Measurements from ENCODE around the gene TBC1D9B. TPM values are rescaled to one million over a fixed set of nuclear protein-coding genes. Genes with fewer than 3 reads are reported as not detected.

TBC1D9B gene
- polyA plus RNA-seq, 2 of the 4 experiments (the other 2 are of a cell fraction) = 37.2 to 64.7 TPM

GRCh38 chr5:179823937-179824744 is 83.6 kb downstream of the TBC1D9B start:
- FAIRE-seq = no peak
- WGBS (ENCODE audit: missing lambda C conversion rate) = 61% methylated on average over 11 of the region's 22 CpGs
- peak overlapping the region; percentile 81 for H3K4me3 ChIP-seq
- peak overlapping the region; percentile 96 for H3K4me2 ChIP-seq
- no peak for ATAC-seq
- CTCF ChIA-PET = interaction anchor here (1.0 to 11.6 kb wide), 3 partner anchors 14 to 23 kb away, joined by 3 to 86 read pairs (median 4); no protein-coding TSS in a partner anchor
- no peaks in the 10 kb centered on the region for H3K9me3 ChIP-seq
- peaks cover 78% of the 10 kb centered on the region for H3K4me1 ChIP-seq
- peak overlapping the region in 1 of 2 experiments; percentile 98; a peak in 4 of 6 replicates for H3K27ac ChIP-seq
- DNase-seq (ENCODE audit: low read depth in 1 of 2, low spot score in 1 of 2) = no peak
- TF ChIP-seq JUN (IDR thresholded peaks at IDR 0.05) (0 out of 5 replicates have a peak, but pooled peaks of 1 of the 2 experiments have one; percentile 14), MAX (IDR thresholded peaks at IDR 0.05) (no peak), POLR2A (IDR thresholded peaks at IDR 0.05; ENCODE audit: low read length) (0 out of 2 replicates have a peak, but pooled peaks have one; percentile 15), HOXA7 (CRISPR knock-in tag; IDR thresholded peaks at IDR 0.05) (peak; percentile 3; the same call in 1 of the 2 replicates)
- POLR2A ChIA-PET = interaction anchor here (1.3 kb wide), 1 partner anchor 13 kb away, joined by 3 read pairs; no protein-coding TSS in a partner anchor

DNA sequence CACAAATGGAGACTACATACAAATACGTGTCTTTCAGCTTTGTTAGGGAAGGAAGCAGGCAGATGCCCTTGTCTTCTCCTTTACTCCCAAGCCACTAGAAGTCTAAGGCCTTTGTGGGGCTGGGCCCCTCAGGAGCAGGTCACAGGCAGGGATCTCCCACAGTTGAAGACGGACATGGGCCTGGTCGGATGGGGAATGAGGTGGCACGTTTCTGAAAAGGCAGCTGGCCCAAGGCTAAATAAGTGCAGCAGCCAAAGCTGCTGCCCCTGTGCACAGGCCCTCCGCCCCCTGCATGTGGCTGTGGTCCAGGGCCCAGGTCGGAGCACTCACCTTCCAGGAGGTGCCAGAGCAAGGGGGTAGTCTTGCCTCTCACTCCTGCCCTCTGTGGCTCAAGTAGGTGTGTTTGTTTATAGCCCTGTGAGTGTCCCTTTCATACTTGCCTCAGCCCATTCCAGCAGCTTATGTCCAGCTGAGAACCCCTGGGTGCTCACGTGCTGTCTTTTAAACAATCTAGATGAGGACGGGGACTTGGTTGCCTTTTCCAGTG is 85.2 kb downstream of the TBC1D9B start:
- peaks cover 79% of the 10 kb centered on the region for H3K4me1 ChIP-seq
- DNase-seq (ENCODE audit: low read depth in 1 of 2, low spot score in 1 of 2) = no peak
- TF ChIP-seq HOXB5 (CRISPR knock-in tag; IDR thresholded peaks at IDR 0.05) (no peak), POLR2A (IDR thresholded peaks at IDR 0.05; ENCODE audit: low read length) (0 out of 2 replicates have a peak, but pooled peaks have one; percentile 21), CHD2 (IDR thresholded peaks at IDR 0.05; ENCODE audit: low read length, partially characterized antibody) (peak; percentile 14), JUN (IDR thresholded peaks at IDR 0.05) (peak in 1 of 2 experiments; percentile 29; a peak in 3 of 5 replicates), GATA3 (IDR thresholded peaks at IDR 0.05; ENCODE audit: borderline replicate concordance) (no peak), FOXS1 (CRISPR knock-in tag; IDR thresholded peaks at IDR 0.05) (no peak), FOSB (CRISPR knock-in tag; IDR thresholded peaks at IDR 0.05) (peak; percentile 5; the same call in 1 of the 2 replicates), POLR2AphosphoS2 (conservative IDR thresholded peaks at IDR 0.05; ENCODE audit: low read length) (peak; percentile 92)
- ATAC-seq = no peak
- FAIRE-seq = no peak
- no peaks in the 10 kb centered on the region for H3K9me3 ChIP-seq
- ChIA-PET POLR2A (interaction anchor here (0.6 to 1.3 kb wide), 5 partner anchors 8 to 262 kb away, joined by 3 to 6 read pairs (median 4); no protein-coding TSS in a partner anchor), CTCF (interaction anchor here (1.4 to 4.8 kb wide), 4 partner anchors 10 to 86 kb away, joined by 5 to 27 read pairs (median 6); partner anchors contain the start of gene TBC1D9B)
- 11% methylated on average over 8 of the region's 8 CpGs for WGBS (ENCODE audit: missing lambda C conversion rate)
- H3K4me2 ChIP-seq = peak overlapping the region; percentile 96
- peak overlapping the region; percentile 95 to 98 for H3K27ac ChIP-seq
- H3K4me3 ChIP-seq = peak overlapping the region; percentile 81

GRCh38 chr5:179822059-179822432 is 85.7 kb downstream of the TBC1D9B start:
- no peak for ATAC-seq
- H3K9me3 ChIP-seq = no peaks in the 10 kb centered on the region
- H3K4me1 ChIP-seq = peaks cover 76% of the 10 kb centered on the region
- peak overlapping the region; percentile 81 for H3K4me3 ChIP-seq
- peak overlapping the region; percentile 95 to 98 for H3K27ac ChIP-seq
- H3K4me2 ChIP-seq = peak overlapping the region; percentile 96
- POLR2A ChIA-PET = interaction anchor here (0.6 to 1.3 kb wide), 3 partner anchors 9 to 20 kb away, joined by 3 to 4 read pairs (median 3); no protein-coding TSS in a partner anchor
- 3% methylated on average over 3 of the region's 3 CpGs for WGBS (ENCODE audit: missing lambda C conversion rate)
- CTCF ChIA-PET = interaction anchor here (1.4 to 4.8 kb wide), 4 partner anchors 11 to 86 kb away, joined by 5 to 27 read pairs (median 6); partner anchors contain the start of gene TBC1D9B
- DNase-seq (ENCODE audit: low read depth in 1 of 2, low spot score in 1 of 2) = no peak
- TF ChIP-seq MAX (IDR thresholded peaks at IDR 0.05) = no peak
- no peak for TF ChIP-seq ATOH8 (CRISPR knock-in tag; IDR thresholded peaks at IDR 0.05; ENCODE audit: low read depth)
- 0 out of 2 replicates have a peak, but pooled peaks have one; percentile 47 for TF ChIP-seq HMGXB4 (CRISPR knock-in tag; IDR thresholded peaks at IDR 0.05; ENCODE audit: borderline replicate concordance)
- TF ChIP-seq HOXB5 (CRISPR knock-in tag; IDR thresholded peaks at IDR 0.05) = no peak
- TF ChIP-seq SMC3 (IDR thresholded peaks at IDR 0.05) = no peak
- TF ChIP-seq FOSB (CRISPR knock-in tag; IDR thresholded peaks at IDR 0.05) = 0 out of 2 replicates have a peak, but pooled peaks have one; percentile 18
- TF ChIP-seq JUN (IDR thresholded peaks at IDR 0.05) = peak in 1 of 2 experiments; percentile 18; a peak in 1 of 5 replicates
- TF ChIP-seq HDAC2 (IDR thresholded peaks at IDR 0.05) = no peak
- 0 out of 2 replicates have a peak, but pooled peaks have one; percentile 62 for TF ChIP-seq ZSCAN20 (CRISPR knock-in tag; IDR thresholded peaks at IDR 0.05)
- 0 out of 3 replicates have a peak, but pooled peaks have one; percentile 17 for TF ChIP-seq BCL3 (IDR thresholded peaks at IDR 0.05)
- 0 out of 2 replicates have a peak, but pooled peaks have one; percentile 6 for TF ChIP-seq TFCP2L1 (CRISPR knock-in tag; IDR thresholded peaks at IDR 0.05)
- no peak for TF ChIP-seq GATA3 (IDR thresholded peaks at IDR 0.05; ENCODE audit: borderline replicate concordance)
- peak; percentile 74; the same call in 1 of the 2 replicates for TF ChIP-seq RARB (CRISPR knock-in tag; IDR thresholded peaks at IDR 0.05)
- peak; percentile 89 for TF ChIP-seq HOXA7 (CRISPR knock-in tag; IDR thresholded peaks at IDR 0.05)
- no peak for FAIRE-seq

Measured in A549 (cell line).